SK-N-MC (cell line): ENCODE results near the gene KCNH6.

Source experiments
- DNase-seq: peaks from one replicate; pipeline ENCODE4 v3.0.0-alpha.2; 2011; ENCODE audit warnings: low read depth, low spot score
- H3K27ac ChIP-seq: fragments of 200-600 bp; sonication (generic); 2 replicates; pipeline ENCODE4 v1.5.1; 2016; ENCODE audit warnings: mixed run types
- H3K36me3 ChIP-seq: fragments of 200-600 bp; sonication (generic); 2 replicates; pipeline ENCODE4 v1.6.1; 2017; ENCODE audit warnings: antibody characterized with exemption, low read length, mixed read lengths; ENCODE audit not compliant: insufficient read depth
- H3K4me3 ChIP-seq: fragments of 200-600 bp; sonication (generic); 2 replicates; pipeline ENCODE4 v1.5.1; 2016
- H3K9ac ChIP-seq: fragments of 200-600 bp; sonication (generic); 2 replicates; pipeline ENCODE4 v1.8.0; 2017; ENCODE audit warnings: mixed run types, mixed read lengths; ENCODE audit not compliant: insufficient read length
- H3K9me3 ChIP-seq: fragments of 200-600 bp; sonication (generic); 2 replicates; pipeline ENCODE4 v1.6.1; 2017; ENCODE audit warnings: low read depth, mild to moderate bottlenecking, antibody characterized with exemption, low read length, moderate library complexity, mixed read lengths
- EZH2 ChIP-seq: fragments of 200-600 bp; sonication (generic); IDR thresholded peaks from one replicate; pipeline ENCODE4 v1.6.1; 2017; ENCODE audit warnings: antibody characterized with exemption
- FOXP2 ChIP-seq: optimal IDR thresholded peaks from 2 replicates; pipeline ENCODE3; 2011; ENCODE audit warnings: mild to moderate bottlenecking, moderate library complexity; ENCODE audit not compliant: insufficient read depth; ENCODE audit errors: extremely low read length, control extremely low read depth
- POLR2AphosphoS5 ChIP-seq: IDR thresholded peaks from 2 replicates; pipeline ENCODE4 v1.6.1; 2012; ENCODE audit warnings: mild to moderate bottlenecking, low read depth, low read length, borderline replicate concordance

Gene KCNH6

GRCh38 chr17:63519116-63519881 is 3.9 kb upstream of the KCNH6 start:
- DNase-seq = no peak
- Histone ChIP-seq H3K36me3 (no peaks in the 10 kb centered on the region), H3K27ac (no peak overlapping the region), H3K4me3 (no peak overlapping the region), H3K9me3 (no peaks in the 10 kb centered on the region), H3K9ac (no peak overlapping the region)
- no peak for TF ChIP-seq POLR2AphosphoS5
- TF ChIP-seq EZH2 = no peak
- TF ChIP-seq FOXP2 = no peak

GRCh38 chr17:63519972-63520882 is 2.9 kb upstream of the KCNH6 start:
- no peak overlapping the region for H3K9ac ChIP-seq
- no peaks in the 10 kb centered on the region for H3K9me3 ChIP-seq
- H3K27ac ChIP-seq = no peak overlapping the region
- no peak overlapping the region for H3K4me3 ChIP-seq
- TF ChIP-seq POLR2AphosphoS5 (no peak), EZH2 (no peak), FOXP2 (no peak)
- no peak for DNase-seq
- H3K36me3 ChIP-seq = no peaks in the 10 kb centered on the region

DNA sequence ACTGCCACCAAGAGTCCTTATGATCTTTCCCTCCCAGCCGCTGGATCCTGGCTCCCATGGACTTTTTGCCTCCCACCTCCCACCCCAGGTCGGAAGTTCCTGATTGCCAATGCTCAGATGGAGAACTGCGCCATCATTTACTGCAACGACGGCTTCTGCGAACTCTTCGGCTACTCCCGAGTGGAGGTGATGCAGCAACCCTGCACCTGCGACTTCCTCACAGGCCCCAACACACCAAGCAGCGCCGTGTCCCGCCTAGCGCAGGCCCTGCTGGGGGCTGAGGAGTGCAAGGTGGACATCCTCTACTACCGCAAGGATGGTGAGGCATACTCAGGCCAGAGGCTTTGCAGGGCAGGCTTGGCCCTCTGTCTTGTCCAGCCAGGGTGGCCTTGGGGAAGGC is 893 bp downstream of the KCNH6 start:
- Histone ChIP-seq H3K36me3 (no peaks in the 10 kb centered on the region), H3K9me3 (no peaks in the 10 kb centered on the region), H3K4me3 (no peak overlapping the region), H3K9ac (no peak overlapping the region), H3K27ac (no peak overlapping the region)
- DNase-seq = no peak
- TF ChIP-seq FOXP2 (no peak), POLR2AphosphoS5 (no peak), EZH2 (no peak)

- DNase-seq = no peak
Observed at GRCh38 chr17:63525190-63525946, 2.2 kb downstream of the KCNH6 start.

GRCh38 chr17:63526861-63527260 is 3.7 kb downstream of the KCNH6 start:
- no peak for TF ChIP-seq EZH2
- no peak for TF ChIP-seq POLR2AphosphoS5
- no peak for TF ChIP-seq FOXP2
- H3K36me3 ChIP-seq = no peaks in the 10 kb centered on the region
- no peaks in the 10 kb centered on the region for H3K9me3 ChIP-seq
- no peak overlapping the region for H3K27ac ChIP-seq
- no peak overlapping the region for H3K4me3 ChIP-seq
- no peak overlapping the region for H3K9ac ChIP-seq
- DNase-seq = no peak

More at GRCh38 chr17:63525190-63525946, 2.2 kb downstream of the KCNH6 start:
- no peaks in the 10 kb centered on the region for H3K9me3 ChIP-seq
- H3K4me3 ChIP-seq = no peak overlapping the region
- H3K27ac ChIP-seq = no peak overlapping the region
- no peak for TF ChIP-seq FOXP2
- TF ChIP-seq POLR2AphosphoS5 = no peak
- TF ChIP-seq EZH2 = no peak
- no peak overlapping the region for H3K9ac ChIP-seq
- no peaks in the 10 kb centered on the region for H3K36me3 ChIP-seq

- TF ChIP-seq EZH2 (no peak), FOXP2 (no peak), POLR2AphosphoS5 (no peak)
- Histone ChIP-seq H3K27ac (no peak overlapping the region), H3K4me3 (no peak overlapping the region), H3K9ac (no peak overlapping the region), H3K9me3 (no peaks in the 10 kb centered on the region), H3K36me3 (no peaks in the 10 kb centered on the region)
- DNase-seq = no peak
Observed at GRCh38 chr17:63528183-63528582, 5.0 kb downstream of the KCNH6 start.

DNA sequence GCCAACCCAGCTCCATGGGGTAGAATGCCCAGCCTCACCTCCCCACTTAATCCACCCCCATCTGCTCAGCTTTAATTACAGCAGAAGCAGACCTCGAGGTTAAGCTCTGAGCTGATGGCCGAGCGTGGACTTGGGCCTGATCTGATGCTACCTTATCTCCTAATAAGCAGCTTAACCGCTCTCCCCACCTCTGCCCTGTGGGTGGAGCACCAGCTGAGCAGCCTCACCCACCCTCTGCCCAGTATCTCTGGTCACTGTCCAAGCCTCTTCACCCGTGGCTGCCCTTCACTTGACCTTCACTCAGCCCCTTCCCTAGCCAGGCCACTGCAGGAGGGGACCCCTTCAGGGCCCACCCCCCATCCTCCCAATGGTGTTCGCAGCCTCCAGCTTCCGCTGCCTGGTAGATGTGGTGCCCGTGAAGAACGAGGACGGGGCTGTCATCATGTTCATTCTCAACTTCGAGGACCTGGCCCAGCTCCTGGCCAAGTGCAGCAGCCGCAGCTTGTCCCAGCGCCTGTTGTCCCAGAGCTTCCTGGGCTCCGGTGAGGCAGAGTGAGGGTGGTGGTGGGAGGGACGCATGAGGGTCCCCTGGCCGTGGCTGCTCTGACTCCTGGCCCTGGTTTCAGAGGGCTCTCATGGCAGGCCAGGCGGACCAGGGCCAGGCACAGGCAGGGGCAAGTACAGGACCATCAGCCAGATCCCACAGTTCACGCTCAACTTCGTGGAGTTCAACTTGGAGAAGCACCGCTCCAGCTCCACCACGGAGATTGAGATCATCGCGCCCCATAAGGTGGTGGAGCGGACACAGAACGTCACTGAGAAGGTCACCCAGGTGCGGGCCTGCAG is 6.8 kb downstream of the KCNH6 start:
- no peak overlapping the region for H3K4me3 ChIP-seq
- no peak overlapping the region for H3K27ac ChIP-seq
- H3K9ac ChIP-seq = no peak overlapping the region
- TF ChIP-seq EZH2 (no peak), FOXP2 (no peak), POLR2AphosphoS5 (no peak)
- no peaks in the 10 kb centered on the region for H3K9me3 ChIP-seq
- H3K36me3 ChIP-seq = no peaks in the 10 kb centered on the region
- DNase-seq = no peak

- DNase-seq = no peak
- H3K27ac ChIP-seq = no peak overlapping the region
- H3K36me3 ChIP-seq = no peaks in the 10 kb centered on the region
- H3K9me3 ChIP-seq = no peaks in the 10 kb centered on the region
- TF ChIP-seq FOXP2 = no peak
- TF ChIP-seq EZH2 = no peak
- TF ChIP-seq POLR2AphosphoS5 = no peak
- no peak overlapping the region for H3K9ac ChIP-seq
- H3K4me3 ChIP-seq = no peak overlapping the region
Observed at GRCh38 chr17:63530557-63531021, 7.4 kb downstream of the KCNH6 start.
